ENCODE data around the gene E2F6.

The E2F6 gene

DNA sequence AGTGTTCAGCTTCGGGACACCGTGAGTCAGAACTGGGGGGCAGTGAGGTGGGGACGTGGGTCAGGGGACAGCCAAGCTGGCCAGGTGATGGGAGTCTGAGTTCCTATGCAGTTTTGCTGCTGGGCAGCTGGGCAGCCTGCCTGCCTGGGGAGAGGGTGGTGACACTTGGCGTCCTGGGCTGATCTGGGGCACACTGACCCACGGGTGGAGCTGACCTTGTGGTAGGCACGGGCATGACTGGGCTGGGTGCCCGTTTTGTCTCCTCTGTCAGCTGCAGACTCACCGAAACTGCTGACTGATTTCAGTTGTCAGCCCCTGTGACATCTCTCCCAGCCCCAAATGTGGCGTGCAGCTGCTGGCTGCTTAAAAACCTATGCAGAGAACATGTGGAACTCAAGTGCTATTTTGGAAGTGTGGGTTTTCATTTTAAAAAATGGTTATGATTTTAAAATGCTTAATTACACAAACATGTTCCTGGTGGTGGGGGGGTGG, 32.6 kb upstream of the E2F6 start:
- no peaks in the 10 kb centered on the region for H3K4me1 ChIP-seq (ENCODE audit: control insufficient read depth in 1 of 2, insufficient read depth in 1 of 2, low read depth in 1 of 2, low read length in 1 of 2)
- H3K27me3 ChIP-seq: peaks cover 50% of the 10 kb centered on the region
- no peak overlapping the region for H3K27ac ChIP-seq
- TF ChIP-seq, protein P1, sequence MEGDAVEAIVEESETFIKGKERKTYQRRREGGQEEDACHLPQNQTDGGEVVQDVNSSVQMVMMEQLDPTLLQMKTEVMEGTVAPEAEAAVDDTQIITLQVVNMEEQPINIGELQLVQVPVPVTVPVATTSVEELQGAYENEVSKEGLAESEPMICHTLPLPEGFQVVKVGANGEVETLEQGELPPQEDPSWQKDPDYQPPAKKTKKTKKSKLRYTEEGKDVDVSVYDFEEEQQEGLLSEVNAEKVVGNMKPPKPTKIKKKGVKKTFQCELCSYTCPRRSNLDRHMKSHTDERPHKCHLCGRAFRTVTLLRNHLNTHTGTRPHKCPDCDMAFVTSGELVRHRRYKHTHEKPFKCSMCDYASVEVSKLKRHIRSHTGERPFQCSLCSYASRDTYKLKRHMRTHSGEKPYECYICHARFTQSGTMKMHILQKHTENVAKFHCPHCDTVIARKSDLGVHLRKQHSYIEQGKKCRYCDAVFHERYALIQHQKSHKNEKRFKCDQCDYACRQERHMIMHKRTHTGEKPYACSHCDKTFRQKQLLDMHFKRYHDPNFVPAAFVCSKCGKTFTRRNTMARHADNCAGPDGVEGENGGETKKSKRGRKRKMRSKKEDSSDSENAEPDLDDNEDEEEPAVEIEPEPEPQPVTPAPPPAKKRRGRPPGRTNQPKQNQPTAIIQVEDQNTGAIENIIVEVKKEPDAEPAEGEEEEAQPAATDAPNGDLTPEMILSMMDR (IDR thresholded peaks at IDR 0.05): no peak
- H3K4me3 ChIP-seq (ENCODE audit: low read depth in 1 of 2, low read length in 1 of 2): no peak overlapping the region
- H3K9me3 ChIP-seq: no peaks in the 10 kb centered on the region
- H3K36me3 ChIP-seq: no peaks in the 10 kb centered on the region

DNA sequence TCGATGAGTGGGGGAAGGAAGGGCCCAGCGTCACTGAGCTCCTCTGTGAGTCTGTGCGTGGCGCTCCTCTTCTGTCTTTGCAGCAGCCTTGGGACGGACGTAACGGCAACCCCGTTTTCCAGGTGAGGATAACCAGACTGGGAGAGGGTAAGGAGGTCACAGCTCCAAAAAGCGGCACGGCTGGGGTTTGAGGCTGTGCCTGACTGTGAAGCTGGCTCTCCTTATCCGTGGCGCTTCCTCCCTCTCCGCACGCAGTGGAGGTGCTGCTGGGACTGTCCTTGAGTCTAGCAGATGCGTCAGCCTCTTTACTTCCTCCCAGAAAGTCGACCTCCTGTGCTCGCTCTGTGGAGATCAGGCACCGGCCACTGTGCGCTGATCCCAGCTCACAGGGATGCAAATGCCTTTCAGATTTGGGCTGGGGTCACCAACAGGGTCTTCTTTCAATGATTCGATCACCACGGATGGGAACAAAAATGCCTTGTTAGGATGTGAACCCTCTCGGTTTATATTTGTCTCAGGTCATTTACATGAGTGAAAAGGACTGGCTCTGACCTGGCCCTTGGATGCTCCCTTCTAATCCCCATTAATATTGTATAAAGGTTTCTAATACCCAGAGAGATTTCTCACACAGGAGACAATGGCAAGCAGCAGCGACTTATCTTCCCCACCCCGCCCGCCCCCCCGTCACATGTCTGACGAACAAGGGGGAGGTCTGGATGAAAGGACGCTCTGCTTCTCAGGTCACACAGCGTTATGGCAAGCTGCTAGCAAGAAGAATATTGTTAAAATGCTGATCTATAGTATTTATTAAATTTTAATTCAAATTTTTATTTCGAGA, 30.1 kb upstream of the E2F6 start:
- Histone ChIP-seq H3K27me3 (peaks cover 69% of the 10 kb centered on the region), H3K36me3 (no peaks in the 10 kb centered on the region), H3K27ac (no peak overlapping the region), H3K4me1 (ENCODE audit: control insufficient read depth in 1 of 2, insufficient read depth in 1 of 2, low read depth in 1 of 2, low read length in 1 of 2) (no peaks in the 10 kb centered on the region), H3K9me3 (no peaks in the 10 kb centered on the region), H3K4me3 (ENCODE audit: low read depth in 1 of 2, low read length in 1 of 2) (no peak overlapping the region)
- TF ChIP-seq, protein P1 (IDR thresholded peaks at IDR 0.05): no peak

DNA sequence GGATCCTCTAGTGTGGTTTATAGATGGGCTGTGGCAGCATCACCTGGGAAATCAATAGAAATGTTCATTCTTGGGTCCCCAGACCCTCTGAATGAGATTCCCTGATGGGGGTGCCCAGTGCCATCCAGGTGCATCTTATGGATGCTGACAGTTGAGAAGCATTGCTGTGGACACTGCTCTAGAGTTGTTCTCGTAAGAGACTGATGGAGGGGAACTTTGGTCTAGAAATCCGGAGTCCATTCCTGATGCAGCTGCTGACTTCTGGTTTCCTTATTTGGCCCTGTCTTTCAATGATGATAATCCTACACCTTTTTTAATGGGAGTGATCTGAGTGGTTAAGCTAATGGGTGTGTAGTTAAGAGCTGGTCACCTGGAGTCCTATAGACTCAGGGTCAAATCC, 28.3 kb upstream of the E2F6 start:
- TF ChIP-seq, protein P1 (IDR thresholded peaks at IDR 0.05): no peak
- no peak overlapping the region for H3K27ac ChIP-seq
- no peaks in the 10 kb centered on the region for H3K4me1 ChIP-seq (ENCODE audit: control insufficient read depth in 1 of 2, insufficient read depth in 1 of 2, low read depth in 1 of 2, low read length in 1 of 2)
- H3K9me3 ChIP-seq: no peaks in the 10 kb centered on the region
- H3K4me3 ChIP-seq (ENCODE audit: low read depth in 1 of 2, low read length in 1 of 2): no peak overlapping the region
- peaks cover 74% of the 10 kb centered on the region for H3K27me3 ChIP-seq
- H3K36me3 ChIP-seq: no peaks in the 10 kb centered on the region

DNA sequence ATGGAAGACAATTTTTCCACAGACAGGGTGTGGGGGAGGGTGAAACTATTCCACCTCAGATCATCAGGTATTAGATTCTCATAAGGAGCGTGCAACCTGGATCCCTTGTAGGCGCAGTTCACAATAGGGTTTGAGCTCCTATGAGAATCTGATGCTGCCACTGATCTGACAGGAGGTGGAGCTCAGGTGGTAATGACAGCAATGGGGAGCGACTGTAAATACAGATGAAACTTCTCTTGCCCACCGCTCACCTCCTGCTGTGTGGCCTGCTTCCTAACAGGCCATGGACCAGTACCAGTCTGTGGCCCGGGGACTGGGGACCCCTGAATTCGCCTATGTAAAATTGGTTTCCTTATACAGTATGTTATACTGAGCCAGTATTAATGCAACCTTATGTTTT, 27.3 kb upstream of the E2F6 start:
- Histone ChIP-seq H3K4me3 (ENCODE audit: low read depth in 1 of 2, low read length in 1 of 2) (no peak overlapping the region), H3K36me3 (no peaks in the 10 kb centered on the region), H3K9me3 (no peaks in the 10 kb centered on the region), H3K27ac (no peak overlapping the region), H3K4me1 (ENCODE audit: control insufficient read depth in 1 of 2, insufficient read depth in 1 of 2, low read depth in 1 of 2, low read length in 1 of 2) (no peaks in the 10 kb centered on the region), H3K27me3 (peaks cover 72% of the 10 kb centered on the region)
- TF ChIP-seq, protein P1 (IDR thresholded peaks at IDR 0.05): no peak

DNA sequence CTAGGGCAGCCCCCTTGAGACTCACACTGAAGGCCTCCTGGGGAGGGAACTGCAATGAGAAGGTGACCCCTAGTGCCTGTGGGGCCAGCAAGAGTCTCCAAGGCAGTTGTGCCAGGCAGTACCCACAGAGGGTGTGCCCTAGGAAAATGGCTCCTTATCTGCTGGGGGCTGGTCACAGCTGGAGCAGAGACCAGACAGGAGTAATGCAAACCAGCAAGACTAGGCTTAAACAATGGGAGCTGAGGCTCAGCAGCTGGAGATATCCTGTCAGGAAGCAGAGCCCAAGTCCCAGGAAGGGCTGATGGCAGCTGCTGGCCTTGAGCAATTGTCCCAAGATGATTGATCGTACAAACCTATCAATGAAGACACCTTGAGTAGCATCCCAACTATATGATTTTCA, 26.8 kb upstream of the E2F6 start:
- H3K4me1 ChIP-seq (ENCODE audit: control insufficient read depth in 1 of 2, insufficient read depth in 1 of 2, low read depth in 1 of 2, low read length in 1 of 2): no peaks in the 10 kb centered on the region
- no peaks in the 10 kb centered on the region for H3K36me3 ChIP-seq
- H3K27ac ChIP-seq: no peak overlapping the region
- H3K27me3 ChIP-seq: peaks cover 75% of the 10 kb centered on the region
- TF ChIP-seq, protein P1 (IDR thresholded peaks at IDR 0.05): no peak
- H3K9me3 ChIP-seq: no peaks in the 10 kb centered on the region
- H3K4me3 ChIP-seq (ENCODE audit: low read depth in 1 of 2, low read length in 1 of 2): no peak overlapping the region
